DOHH2 (cell line): ENCODE data around the gene SUCNR1.

ENCODE experiments used
- CTCF ChIP-seq: fragments of 200-600 bp; sonication (generic); IDR thresholded peaks from one replicate; pipeline ENCODE4 v1.5.1; 2014; ENCODE audit warnings: antibody characterized with exemption, mild to moderate bottlenecking, low read depth, low read length; ENCODE audit not compliant: poor library complexity, severe bottlenecking
- EZH2phosphoT487 ChIP-seq: fragments of 200-600 bp; sonication (generic); IDR thresholded peaks from 2 replicates; pipeline ENCODE4 v1.6.1; 2017; ENCODE audit warnings: borderline replicate concordance, mild to moderate bottlenecking, antibody characterized with exemption, low read length, moderate library complexity, mixed read lengths

GRCh38 chr3:151924753-151925152 is 51.3 kb downstream of the SUCNR1 start:
- no peak for TF ChIP-seq CTCF
- no peak for TF ChIP-seq EZH2phosphoT487
